HCT116 (cell line): ENCODE data around the gene DGKB. TPM values are rescaled to one million over a fixed set of nuclear protein-coding genes. Genes with fewer than 3 reads are reported as not detected.

Experiments
- ATAC-seq: fragments of 200-7000 bp; cut with Tn5 transposase; 2 replicates; pipeline ENCODE4 v1.9.1; 2020; ENCODE audit warnings: mild to moderate bottlenecking, moderate library complexity
- BruUV-seq: library from RNA; stranded (reverse); fragments of 400-500 nt; replicated peaks from 2 replicates; lab custom pipeline; 2021; lab: Mats Ljungman, UMichigan
- CTCF ChIA-PET: fragments of 300-600 bp; sonication (Branson Sonifier 250); formaldehyde crosslinking; loops from one replicate; lab custom pipeline; 2021; ENCODE audit warnings: antibody characterized with exemption; lab: Charles Lee
- POLR2A ChIA-PET: fragments of 300-600, 350-600 bp; sonication (Branson Sonifier 250); formaldehyde crosslinking; loops from one replicate; lab custom pipeline; 2021; ENCODE audit warnings: antibody characterized with exemption; lab: Charles Lee
- RAD21 ChIA-PET, 2 experiments: fragments of 300-600 bp; sonication (Branson Sonifier 250); formaldehyde crosslinking; loops; one replicate each; lab custom pipeline; 2023; ENCODE audit warnings: low total read pairs in 2 of 2; ENCODE audit not compliant: uncharacterized antibody in 2 of 2, unreplicated experiment in 2 of 2, low non-redundant PET in 1 of 2; lab: Charles Lee
- DNase-seq: peaks from one replicate; pipeline ENCODE4 v3.0.0-alpha.2; 2010; ENCODE audit warnings: low read depth, low spot score
- H2AFZ ChIP-seq: fragments of 200-600 bp; shearing (Covaris generic), sonication (generic); 2 replicates; pipeline ENCODE4 v1.6.1; 2017; ENCODE audit warnings: low read depth, mixed run types, mixed read lengths, antibody characterized with exemption, low read length; ENCODE audit not compliant: poor library complexity, severe bottlenecking
- H3K27ac ChIP-seq: 2 replicates; pipeline ENCODE4 v1.5.1; 2012; ENCODE audit warnings: low read depth, low read length
- H3K27me3 ChIP-seq: fragments of 200-600 bp; sonication (generic); 2 replicates; pipeline ENCODE4 v1.6.1; 2016; ENCODE audit warnings: mixed run types, low read length, mixed read lengths; ENCODE audit not compliant: insufficient read depth
- H3K36me3 ChIP-seq, 2 experiments: fragments of 200-500 bp in 1 of 2; fragments of 200-600 bp in 1 of 2; sonication (Bioruptor generic) in 1 of 2; sonication (generic) in 1 of 2; 2 replicates each; pipeline versions ENCODE4 v1.5.1 to v1.6.1; 2014 to 2016; ENCODE audit warnings: low read length in 2 of 2, inconsistent platforms in 1 of 2, mixed read lengths in 1 of 2, mixed run types in 1 of 2; ENCODE audit not compliant: insufficient read depth in 2 of 2, control insufficient read depth in 1 of 2
- H3K4me1 ChIP-seq, 2 experiments: fragments of 200-600 bp in 1 of 2; sonication (generic) in 1 of 2; 2 replicates each; pipeline versions ENCODE4 v1.5.1 to v1.6.1; 2012 to 2017; ENCODE audit warnings: low read length in 2 of 2, inconsistent platforms in 1 of 2, mild to moderate bottlenecking in 1 of 2, mixed read lengths in 1 of 2, mixed run types in 1 of 2, moderate library complexity in 1 of 2; ENCODE audit not compliant: insufficient read depth in 2 of 2, control insufficient read depth in 1 of 2
- H3K4me2 ChIP-seq: fragments of 200-600 bp; sonication (generic); 2 replicates; pipeline ENCODE4 v1.6.1; 2017; ENCODE audit warnings: mixed run types, low read length, mixed read lengths
- H3K4me3 ChIP-seq, 2 experiments: fragments of 200-600 bp in 1 of 2; sonication (generic) in 1 of 2; replicated peaks in 1 of 2; 2 replicates each; pipeline ENCODE4 v1.5.1; 2011 to 2016; ENCODE audit warnings: low read length in 2 of 2, control low read depth in 1 of 2, low read depth in 1 of 2, mild to moderate bottlenecking in 1 of 2, mixed read lengths in 1 of 2, mixed run types in 1 of 2
- H3K79me2 ChIP-seq: fragments of 200-600 bp; sonication (generic); 2 replicates; pipeline ENCODE4 v1.6.1; 2017; ENCODE audit warnings: mild to moderate bottlenecking, mixed run types, low read length, moderate library complexity, mixed read lengths; ENCODE audit not compliant: insufficient read depth
- H3K9ac ChIP-seq: fragments of 200-600 bp; sonication (generic); 2 replicates; pipeline ENCODE4 v1.6.1; 2016; ENCODE audit warnings: low read length, mixed read lengths
- H3K9me2 ChIP-seq: fragments of 200-600 bp; sonication (generic), shearing (Covaris generic); 2 replicates; pipeline ENCODE4 v1.6.1; 2017; ENCODE audit warnings: mixed run types, mild to moderate bottlenecking, moderate library complexity; ENCODE audit not compliant: insufficient read depth
- H3K9me3 ChIP-seq, 2 experiments: fragments of 200-500 bp in 1 of 2; fragments of 200-600 bp in 1 of 2; sonication (Bioruptor generic) in 1 of 2; sonication (generic) in 1 of 2; 2 replicates each; pipeline ENCODE4 v1.6.1; 2014 to 2017; ENCODE audit warnings: low read length in 2 of 2, mixed read lengths in 2 of 2, inconsistent platforms in 1 of 2, low read depth in 1 of 2, mild to moderate bottlenecking in 1 of 2, mixed run types in 1 of 2, moderate library complexity in 1 of 2; ENCODE audit not compliant: control insufficient read depth in 1 of 2, insufficient read depth in 1 of 2
- H4K20me1 ChIP-seq: fragments of 200-600 bp; sonication (generic), shearing (Covaris generic); 2 replicates; pipeline ENCODE4 v1.6.1; 2017; ENCODE audit warnings: mixed run types, mild to moderate bottlenecking, moderate library complexity; ENCODE audit not compliant: insufficient read depth
- CBX3 ChIP-seq: IDR thresholded peaks from 2 replicates; pipeline ENCODE4 v1.6.1; 2012; ENCODE audit warnings: low read depth
- EZH2phosphoT487 ChIP-seq: fragments of 200-600 bp; IDR thresholded peaks from 2 replicates; pipeline ENCODE4 v1.6.1; 2018; ENCODE audit warnings: antibody characterized with exemption, borderline replicate concordance
- FOSL1 ChIP-seq: IDR thresholded peaks from 2 replicates; pipeline ENCODE4 v1.6.1; 2012; ENCODE audit warnings: low read depth
- POLR2A ChIP-seq: IDR thresholded peaks from 2 replicates; pipeline ENCODE4 v1.7.0; 2011; ENCODE audit warnings: borderline replicate concordance; ENCODE audit not compliant: insufficient read depth, insufficient read length; ENCODE audit errors: extremely low read depth
- POLR2AphosphoS5 ChIP-seq: IDR thresholded peaks from 2 replicates; pipeline ENCODE4 v1.6.1; 2011; ENCODE audit warnings: mild to moderate bottlenecking, low read depth, low read length, moderate library complexity
- SIN3A ChIP-seq: IDR thresholded peaks from 2 replicates; pipeline ENCODE4 v1.6.1; 2012; ENCODE audit warnings: low read depth
- YY1 ChIP-seq: IDR thresholded peaks from 2 replicates; pipeline ENCODE4 v1.6.1; 2011; ENCODE audit warnings: low read length, low read depth, moderate library complexity, mild to moderate bottlenecking; ENCODE audit not compliant: insufficient replicate concordance; ENCODE audit errors: extremely low read depth
- ZBTB33 ChIP-seq: IDR thresholded peaks from 2 replicates; pipeline ENCODE4 v1.6.1; 2011; ENCODE audit warnings: mild to moderate bottlenecking, low read length, moderate library complexity; ENCODE audit not compliant: insufficient replicate concordance; ENCODE audit errors: extremely low read depth
- ZFX ChIP-seq: fragments of 450-650 bp; IDR thresholded peaks from 2 replicates; pipeline ENCODE4 v1.6.1; 2017
- ZNF274 ChIP-seq: fragments of 200-500 bp; sonication (Bioruptor generic); IDR thresholded peaks from 2 replicates; pipeline ENCODE4 v1.6.1; 2014; ENCODE audit warnings: mild to moderate bottlenecking, low read depth, low read length, inconsistent platforms
- intact Hi-C: fragments of 100-400 bp; cut with micrococcal nuclease; formaldehyde crosslinking; loops from 2 replicates; pipeline ENCODE4 v1.10.0; 2022
- total RNA-seq: library from RNA; stranded (reverse); gene quantifications from one replicate; pipeline ENCODE4 v1.2.1, GENCODE V29; 2021; ENCODE audit not compliant: unreplicated experiment
- TF ChIP-seq, protein P1 (sequence below): IDR thresholded peaks from 2 replicates; pipeline ENCODE4 v1.6.1; 2012; ENCODE audit warnings: low read depth
- TF ChIP-seq, protein P2 (sequence below): IDR thresholded peaks from 2 replicates; pipeline ENCODE4 v1.6.1; 2012

DGKB gene
- total RNA-seq, 1 experiment from 2014 or later: 0.05 TPM

DNA sequence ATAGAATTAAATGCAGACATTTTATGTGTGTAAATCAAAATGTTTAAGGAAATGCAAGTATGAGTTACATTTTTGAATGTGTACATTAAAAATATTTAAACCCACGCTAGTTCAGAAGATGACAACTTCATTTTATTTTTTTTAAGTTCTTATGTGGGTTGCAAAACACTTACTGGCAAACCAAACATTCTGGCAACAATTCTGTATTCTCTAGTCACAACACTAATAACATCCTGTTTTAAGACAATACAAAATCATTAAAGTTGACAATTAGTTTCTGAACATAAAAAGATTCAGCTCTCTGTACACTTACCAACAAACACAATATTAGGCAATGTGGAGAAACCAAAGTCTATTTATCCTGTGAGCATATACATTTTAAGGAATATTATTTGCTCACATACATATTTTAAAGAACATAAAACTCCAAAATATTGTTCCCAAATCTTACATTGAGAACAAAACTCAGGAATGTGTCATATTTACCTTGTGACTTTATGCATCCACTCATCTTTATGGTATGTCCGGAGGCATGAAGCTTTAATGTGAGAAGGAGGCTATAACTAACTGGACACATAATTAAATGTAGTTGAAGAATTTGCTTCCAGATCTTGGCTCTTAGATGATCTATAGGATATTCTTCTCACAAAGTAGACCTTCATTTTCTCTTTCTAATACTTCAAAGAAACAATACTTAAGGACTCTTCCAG is 134.7 kb downstream of the DGKB start (continued):
- no peak for TF ChIP-seq ZBTB33
- TF ChIP-seq ZNF274: no peak
- no peak for TF ChIP-seq YY1
- no peak for TF ChIP-seq FOSL1
- TF ChIP-seq ZFX: no peak

GRCh38 chr7:14766747-14767146 is 135.8 kb downstream of the DGKB start:
- no peak for TF ChIP-seq POLR2A
- TF ChIP-seq, protein P1, sequence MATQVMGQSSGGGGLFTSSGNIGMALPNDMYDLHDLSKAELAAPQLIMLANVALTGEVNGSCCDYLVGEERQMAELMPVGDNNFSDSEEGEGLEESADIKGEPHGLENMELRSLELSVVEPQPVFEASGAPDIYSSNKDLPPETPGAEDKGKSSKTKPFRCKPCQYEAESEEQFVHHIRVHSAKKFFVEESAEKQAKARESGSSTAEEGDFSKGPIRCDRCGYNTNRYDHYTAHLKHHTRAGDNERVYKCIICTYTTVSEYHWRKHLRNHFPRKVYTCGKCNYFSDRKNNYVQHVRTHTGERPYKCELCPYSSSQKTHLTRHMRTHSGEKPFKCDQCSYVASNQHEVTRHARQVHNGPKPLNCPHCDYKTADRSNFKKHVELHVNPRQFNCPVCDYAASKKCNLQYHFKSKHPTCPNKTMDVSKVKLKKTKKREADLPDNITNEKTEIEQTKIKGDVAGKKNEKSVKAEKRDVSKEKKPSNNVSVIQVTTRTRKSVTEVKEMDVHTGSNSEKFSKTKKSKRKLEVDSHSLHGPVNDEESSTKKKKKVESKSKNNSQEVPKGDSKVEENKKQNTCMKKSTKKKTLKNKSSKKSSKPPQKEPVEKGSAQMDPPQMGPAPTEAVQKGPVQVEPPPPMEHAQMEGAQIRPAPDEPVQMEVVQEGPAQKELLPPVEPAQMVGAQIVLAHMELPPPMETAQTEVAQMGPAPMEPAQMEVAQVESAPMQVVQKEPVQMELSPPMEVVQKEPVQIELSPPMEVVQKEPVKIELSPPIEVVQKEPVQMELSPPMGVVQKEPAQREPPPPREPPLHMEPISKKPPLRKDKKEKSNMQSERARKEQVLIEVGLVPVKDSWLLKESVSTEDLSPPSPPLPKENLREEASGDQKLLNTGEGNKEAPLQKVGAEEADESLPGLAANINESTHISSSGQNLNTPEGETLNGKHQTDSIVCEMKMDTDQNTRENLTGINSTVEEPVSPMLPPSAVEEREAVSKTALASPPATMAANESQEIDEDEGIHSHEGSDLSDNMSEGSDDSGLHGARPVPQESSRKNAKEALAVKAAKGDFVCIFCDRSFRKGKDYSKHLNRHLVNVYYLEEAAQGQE: no peak
- no peak for TF ChIP-seq EZH2phosphoT487
- no peak for TF ChIP-seq SIN3A
- no peak for TF ChIP-seq POLR2AphosphoS5
- TF ChIP-seq, protein P2, sequence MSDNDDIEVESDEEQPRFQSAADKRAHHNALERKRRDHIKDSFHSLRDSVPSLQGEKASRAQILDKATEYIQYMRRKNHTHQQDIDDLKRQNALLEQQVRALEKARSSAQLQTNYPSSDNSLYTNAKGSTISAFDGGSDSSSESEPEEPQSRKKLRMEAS: no peak
- TF ChIP-seq ZBTB33: no peak
- no peak for TF ChIP-seq CBX3
- DNase-seq: no peak
- no peaks in the 10 kb centered on the region for H3K79me2 ChIP-seq
- BruUV-seq: no TSS peak
- no peak overlapping the region for H3K9ac ChIP-seq
- CTCF ChIA-PET: no interaction called here
- ATAC-seq: no peak
- no peaks in the 10 kb centered on the region for H3K36me3 ChIP-seq
- H3K9me2 ChIP-seq: no peaks in the 10 kb centered on the region
- H3K27me3 ChIP-seq: no peaks in the 10 kb centered on the region
- H3K27ac ChIP-seq: no peak overlapping the region
- H2AFZ ChIP-seq: no peak overlapping the region
- H3K4me1 ChIP-seq: no peaks in the 10 kb centered on the region
- RAD21 ChIA-PET: no interaction called here
- no peak overlapping the region for H3K4me3 ChIP-seq
- H3K9me3 ChIP-seq: no peaks in the 10 kb centered on the region
- no peaks in the 10 kb centered on the region for H4K20me1 ChIP-seq
- intact Hi-C loops: no loop called here
- no peak overlapping the region for H3K4me2 ChIP-seq
- POLR2A ChIA-PET: no interaction called here
